ENCODE measurements around the gene CNN2.

GRCh38 chr19:1009041-1009980 is 17.1 kb upstream of the CNN2 start:
- TF ChIP-seq PHTF2 (CRISPR knock-in tag; IDR thresholded peaks at IDR 0.05) (no peak), PCBP2 (IDR thresholded peaks at IDR 0.05; ENCODE audit: low read depth, low read length, poor library complexity, severe bottlenecking) (no peak), POLR2AphosphoS2 (IDR thresholded peaks at IDR 0.05; ENCODE audit: low read length) (no peak), HDAC2 (IDR thresholded peaks at IDR 0.05) (no peak), POLR2A (conservative IDR thresholded peaks at IDR 0.05) (peak; percentile 35; the same call in 1 of the 2 replicates), PTBP1 (IDR thresholded peaks at IDR 0.05; ENCODE audit: low read depth, low read length) (no peak), EZH2 (IDR thresholded peaks at IDR 0.05; ENCODE audit: borderline replicate concordance, low read depth, low read length) (no peak), ZNF274 (IDR thresholded peaks at IDR 0.05; ENCODE audit: borderline replicate concordance, low read depth, low read length) (no peak), ZNF253 (CRISPR knock-in tag; conservative IDR thresholded peaks at IDR 0.05) (no peak)
- TF ChIP-seq, protein P1, sequence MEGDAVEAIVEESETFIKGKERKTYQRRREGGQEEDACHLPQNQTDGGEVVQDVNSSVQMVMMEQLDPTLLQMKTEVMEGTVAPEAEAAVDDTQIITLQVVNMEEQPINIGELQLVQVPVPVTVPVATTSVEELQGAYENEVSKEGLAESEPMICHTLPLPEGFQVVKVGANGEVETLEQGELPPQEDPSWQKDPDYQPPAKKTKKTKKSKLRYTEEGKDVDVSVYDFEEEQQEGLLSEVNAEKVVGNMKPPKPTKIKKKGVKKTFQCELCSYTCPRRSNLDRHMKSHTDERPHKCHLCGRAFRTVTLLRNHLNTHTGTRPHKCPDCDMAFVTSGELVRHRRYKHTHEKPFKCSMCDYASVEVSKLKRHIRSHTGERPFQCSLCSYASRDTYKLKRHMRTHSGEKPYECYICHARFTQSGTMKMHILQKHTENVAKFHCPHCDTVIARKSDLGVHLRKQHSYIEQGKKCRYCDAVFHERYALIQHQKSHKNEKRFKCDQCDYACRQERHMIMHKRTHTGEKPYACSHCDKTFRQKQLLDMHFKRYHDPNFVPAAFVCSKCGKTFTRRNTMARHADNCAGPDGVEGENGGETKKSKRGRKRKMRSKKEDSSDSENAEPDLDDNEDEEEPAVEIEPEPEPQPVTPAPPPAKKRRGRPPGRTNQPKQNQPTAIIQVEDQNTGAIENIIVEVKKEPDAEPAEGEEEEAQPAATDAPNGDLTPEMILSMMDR (IDR thresholded peaks at IDR 0.05 in 2 of 3, conservative IDR thresholded peaks at IDR 0.05 in 1 of 3; ENCODE audit: insufficient read depth in 2 of 3, low read depth in 1 of 3, low read length in 3 of 3) = no peak
